Liver (tissue), 9 donors: Measurements from ENCODE around the gene CELSR2. TPM values are rescaled to one million over a fixed set of nuclear protein-coding genes. Genes with fewer than 3 reads are reported as not detected.

Experiments used
- DNase-seq: peaks from one replicate; pipeline ENCODE4 v3.0.0-alpha.2; 2017; ENCODE audit warnings: low spot score
- H3K27ac ChIP-seq, 2 donors: one replicate each; pipeline ENCODE4 v1.7.0; 2013; ENCODE audit warnings: inconsistent platforms in 2 of 2, low read length in 2 of 2, control low read depth in 1 of 2, low read depth in 1 of 2, mild to moderate bottlenecking in 1 of 2
- H3K27me3 ChIP-seq, 4 donors: one replicate each; pipeline versions ENCODE4 v1.6.1 to v1.7.0; 2013; ENCODE audit warnings: low read length in 3 of 4, inconsistent platforms in 1 of 4, mild to moderate bottlenecking in 1 of 4, moderate library complexity in 1 of 4; ENCODE audit not compliant: control insufficient read depth in 4 of 4, insufficient read depth in 4 of 4
- H3K36me3 ChIP-seq, 4 donors: one replicate each; pipeline versions ENCODE4 v1.6.1 to v1.7.0; 2013; ENCODE audit warnings: low read length in 3 of 4, mild to moderate bottlenecking in 3 of 4, low read depth in 1 of 4, moderate library complexity in 1 of 4; ENCODE audit not compliant: control insufficient read depth in 4 of 4, insufficient read depth in 3 of 4
- H3K4me1 ChIP-seq, 4 donors: one replicate each; pipeline versions ENCODE4 v1.6.1 to v1.7.0; 2013; ENCODE audit warnings: low read length in 3 of 4, mild to moderate bottlenecking in 3 of 4, moderate library complexity in 1 of 4; ENCODE audit not compliant: control insufficient read depth in 4 of 4, insufficient read depth in 4 of 4
- H3K4me3 ChIP-seq, 3 donors: one replicate each; pipeline versions ENCODE4 v1.6.1 to v1.7.0; 2013; ENCODE audit warnings: low read length in 3 of 3, control low read depth in 1 of 3, low read depth in 1 of 3, mild to moderate bottlenecking in 1 of 3
- H3K9ac ChIP-seq, 2 donors: one replicate each; pipeline ENCODE4 v1.7.0; 2013; ENCODE audit warnings: low read length in 2 of 2, mild to moderate bottlenecking in 2 of 2, moderate library complexity in 2 of 2, control low read depth in 1 of 2, low read depth in 1 of 2
- H3K9me3 ChIP-seq, 4 donors: one replicate each; pipeline versions ENCODE4 v1.6.1 to v1.7.0; 2013; ENCODE audit warnings: low read length in 3 of 4; ENCODE audit not compliant: control insufficient read depth in 4 of 4
- ATF3 ChIP-seq: IDR thresholded peaks from 2 replicates; pipeline ENCODE4 v1.6.1; 2016; ENCODE audit warnings: antibody characterized with exemption
- CTCF ChIP-seq: fragments of 150-350 bp; IDR thresholded peaks from 2 replicates; pipeline ENCODE4 v1.5.1; 2017; ENCODE audit warnings: improper control_type of control experiment, low read depth, low read length; ENCODE audit not compliant: missing input control
- EGR1 ChIP-seq, 2 donors: IDR thresholded peaks; 2 replicates each; pipeline ENCODE4 v1.6.1; 2016 to 2018; ENCODE audit warnings: antibody characterized with exemption in 2 of 2, low read depth in 2 of 2
- FOXA1 ChIP-seq: IDR thresholded peaks from 2 replicates; pipeline ENCODE4 v1.6.1; 2016; ENCODE audit warnings: antibody characterized with exemption
- FOXA2 ChIP-seq: IDR thresholded peaks from 2 replicates; pipeline ENCODE4 v1.6.1; 2016; ENCODE audit warnings: antibody characterized with exemption
- GABPA ChIP-seq, 2 donors: IDR thresholded peaks in 1 of 2; conservative IDR thresholded peaks in 1 of 2; 2 replicates each; pipeline ENCODE4 v1.6.1; 2016; ENCODE audit warnings: antibody characterized with exemption in 2 of 2, mild to moderate bottlenecking in 1 of 2, moderate library complexity in 1 of 2
- HNF4A ChIP-seq, 2 donors: conservative IDR thresholded peaks; 2 replicates each; pipeline ENCODE4 v1.6.1; 2016; ENCODE audit warnings: antibody characterized with exemption in 2 of 2, mild to moderate bottlenecking in 2 of 2
- HNF4G ChIP-seq: IDR thresholded peaks from 2 replicates; pipeline ENCODE4 v1.6.1; 2016; ENCODE audit warnings: antibody characterized with exemption
- JUND ChIP-seq, 2 donors: IDR thresholded peaks; 2 replicates each; pipeline ENCODE4 v1.6.1; 2016; ENCODE audit warnings: antibody characterized with exemption in 2 of 2
- NR2F2 ChIP-seq: IDR thresholded peaks from 2 replicates; pipeline ENCODE4 v1.6.1; 2016; ENCODE audit warnings: antibody characterized with exemption
- RAD21 ChIP-seq, 2 donors: IDR thresholded peaks; 2 replicates each; pipeline ENCODE4 v1.6.1; 2016; ENCODE audit warnings: antibody characterized with exemption in 2 of 2, mild to moderate bottlenecking in 2 of 2
- RXRA ChIP-seq, 2 donors: IDR thresholded peaks; 2 replicates each; pipeline ENCODE4 v1.6.1; 2017 to 2018; ENCODE audit warnings: antibody characterized with exemption in 2 of 2, mild to moderate bottlenecking in 1 of 2
- SP1 ChIP-seq: IDR thresholded peaks from 2 replicates; pipeline ENCODE4 v1.6.1; 2018; ENCODE audit warnings: antibody characterized with exemption, mild to moderate bottlenecking
- TAF1 ChIP-seq: conservative IDR thresholded peaks from 2 replicates; pipeline ENCODE4 v1.6.1; 2016; ENCODE audit warnings: antibody characterized with exemption, mild to moderate bottlenecking
- YY1 ChIP-seq: IDR thresholded peaks from 2 replicates; pipeline ENCODE4 v1.6.1; 2016; ENCODE audit warnings: antibody characterized with exemption, mild to moderate bottlenecking
- ZBTB33 ChIP-seq: IDR thresholded peaks from 2 replicates; pipeline ENCODE4 v1.6.1; 2016; ENCODE audit warnings: antibody characterized with exemption
- WGBS: extraction: QIAGEN DNeasy Blood & Tissue Kit; methylation state at CpG from one replicate; pipeline ENCODE4 v1.1.7; 2013; 5-methylcytosine and 5-hydroxymethylcytosine counted together
- polyA plus RNA-seq, 2 donors: library from polyadenylated mRNA; stranded (reverse) in 1 of 2; unstranded in 1 of 2; fragments of 200-250 nt in 1 of 2; fragments of >200 nt in 1 of 2; fragmentation: Nextera tagmentation in 1 of 2; extraction: Ambion mirVana in 1 of 2; gene quantifications; one replicate each; pipeline versions ENCODE4 v1.2.1 to v1.2.3, GENCODE V29; 2013 to 2015
- total RNA-seq, 2 donors: library from RNA; depleted of rRNA; stranded (reverse); fragments of >200 nt; gene quantifications; one replicate each; pipeline ENCODE4 v1.2.3, GENCODE V29; 2014
- TF ChIP-seq, protein P1 (sequence below): IDR thresholded peaks from 2 replicates; pipeline ENCODE4 v1.6.1; 2016; ENCODE audit warnings: antibody characterized with exemption, mild to moderate bottlenecking
- TF ChIP-seq, protein P2 (sequence below): IDR thresholded peaks from 2 replicates; pipeline ENCODE4 v1.6.1; 2016; ENCODE audit warnings: antibody characterized with exemption
- donor health status: healthy.
- donor health status: healthy.
- donor health status: healthy.
- donor health status: healthy.
- donor health status: healthy.

CELSR2 gene
- total and polyA plus RNA-seq, 4 donors, result 0.73 to 1.6 (median 1.2) TPM

DNA sequence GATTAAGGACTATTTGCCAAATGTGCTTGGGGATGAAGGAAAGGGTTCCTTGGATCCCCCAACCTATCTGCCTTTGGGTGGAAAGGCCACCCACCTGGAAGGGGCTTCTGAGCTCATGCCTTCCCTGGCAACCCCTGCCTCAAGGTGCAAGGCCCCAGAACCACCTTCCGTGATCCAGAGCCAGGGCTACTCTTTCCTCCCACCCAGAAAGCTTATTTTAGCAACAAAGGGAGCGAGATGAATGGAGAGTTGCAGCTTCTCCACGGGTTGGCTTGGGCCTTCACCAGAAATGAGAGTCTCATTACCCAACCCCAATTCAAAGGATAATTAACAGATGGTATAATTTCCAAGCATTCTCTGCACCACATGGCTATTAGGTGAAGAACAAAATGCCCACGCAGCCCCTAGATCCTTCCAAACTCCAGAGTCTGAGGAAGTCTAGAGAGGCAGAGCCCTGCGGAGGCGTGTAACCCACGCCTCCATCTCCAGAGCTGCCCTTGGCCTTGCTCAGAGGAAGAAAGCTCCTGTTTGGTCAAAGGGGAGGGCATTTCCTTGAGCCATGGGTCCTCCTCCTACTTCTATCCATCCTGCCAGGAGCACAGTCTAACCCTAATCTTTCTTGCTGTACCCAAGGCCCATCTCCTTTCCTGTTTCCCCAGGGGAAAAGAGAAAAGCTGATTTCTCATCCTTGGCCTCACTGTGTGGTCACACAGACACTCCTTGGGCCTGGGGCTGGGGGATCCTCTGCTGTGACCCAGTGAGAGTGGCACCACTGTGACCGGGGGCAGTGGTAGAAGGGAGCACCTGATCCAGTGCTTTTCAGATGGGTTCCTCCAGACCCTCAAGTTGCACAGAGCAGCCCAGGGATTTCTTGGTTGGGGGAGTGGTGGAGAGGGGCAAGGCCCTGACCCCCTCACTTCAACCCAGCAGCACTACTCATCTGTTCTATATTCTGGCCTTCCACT is 1.7 kb upstream of the CELSR2 start:
- H3K27me3 ChIP-seq, result no peaks in the 10 kb centered on the region
- TF ChIP-seq FOXA1, result no peak
- H3K27ac ChIP-seq, result no peak overlapping the region
- H3K36me3 ChIP-seq, result no peaks in the 10 kb centered on the region
- WGBS, result 96% methylated on average over 8 of the region's 8 CpGs
- no peak overlapping the region for H3K9ac ChIP-seq
- no peaks in the 10 kb centered on the region for H3K9me3 ChIP-seq
- DNase-seq, result no peak
- H3K4me1 ChIP-seq, result peaks cover 2 to 9% (median 5%) of the 10 kb centered on the region in 4 donors
- H3K4me3 ChIP-seq, result no peak overlapping the region

DNA sequence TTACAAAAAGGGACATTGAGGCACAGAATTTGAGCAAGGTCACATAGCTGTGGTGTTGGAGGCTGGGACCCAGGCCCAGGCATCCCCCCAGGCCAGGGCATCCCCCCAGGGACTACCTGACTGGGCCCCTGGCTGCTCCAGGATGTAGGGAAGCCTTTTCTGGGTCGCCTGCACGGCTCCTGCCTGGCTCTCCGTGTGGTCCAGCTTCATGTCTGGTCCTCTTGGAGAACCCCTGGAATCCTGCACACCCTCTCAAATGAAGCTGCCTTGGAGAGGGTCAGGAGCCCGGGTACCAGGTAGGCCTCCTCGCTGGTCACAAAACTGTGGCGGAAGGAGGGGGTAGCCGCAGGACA is 919 bp upstream of the CELSR2 start:
- no peak for DNase-seq
- no peaks in the 10 kb centered on the region for H3K27me3 ChIP-seq
- H3K36me3 ChIP-seq, result no peaks in the 10 kb centered on the region
- H3K9me3 ChIP-seq, result no peaks in the 10 kb centered on the region
- TF ChIP-seq NR2F2 (no peak), GABPA (IDR thresholded peaks at IDR 0.05 in 1 of 2, conservative IDR thresholded peaks at IDR 0.05 in 1 of 2) (no peak), SP1 (no peak), JUND (IDR thresholded peaks at IDR 0.05) (no peak), TAF1 (no peak), HNF4A (conservative IDR thresholded peaks at IDR 0.05) (no peak), ZBTB33 (no peak), RAD21 (IDR thresholded peaks at IDR 0.05) (no peak), ATF3 (no peak), YY1 (no peak), FOXA1 (no peak), FOXA2 (no peak), CTCF (no peak), HNF4G (no peak), RXRA (IDR thresholded peaks at IDR 0.05) (no peak), EGR1 (IDR thresholded peaks at IDR 0.05; ENCODE audit: low read depth in 2 of 2) (no peak)
- TF ChIP-seq, protein P1, sequence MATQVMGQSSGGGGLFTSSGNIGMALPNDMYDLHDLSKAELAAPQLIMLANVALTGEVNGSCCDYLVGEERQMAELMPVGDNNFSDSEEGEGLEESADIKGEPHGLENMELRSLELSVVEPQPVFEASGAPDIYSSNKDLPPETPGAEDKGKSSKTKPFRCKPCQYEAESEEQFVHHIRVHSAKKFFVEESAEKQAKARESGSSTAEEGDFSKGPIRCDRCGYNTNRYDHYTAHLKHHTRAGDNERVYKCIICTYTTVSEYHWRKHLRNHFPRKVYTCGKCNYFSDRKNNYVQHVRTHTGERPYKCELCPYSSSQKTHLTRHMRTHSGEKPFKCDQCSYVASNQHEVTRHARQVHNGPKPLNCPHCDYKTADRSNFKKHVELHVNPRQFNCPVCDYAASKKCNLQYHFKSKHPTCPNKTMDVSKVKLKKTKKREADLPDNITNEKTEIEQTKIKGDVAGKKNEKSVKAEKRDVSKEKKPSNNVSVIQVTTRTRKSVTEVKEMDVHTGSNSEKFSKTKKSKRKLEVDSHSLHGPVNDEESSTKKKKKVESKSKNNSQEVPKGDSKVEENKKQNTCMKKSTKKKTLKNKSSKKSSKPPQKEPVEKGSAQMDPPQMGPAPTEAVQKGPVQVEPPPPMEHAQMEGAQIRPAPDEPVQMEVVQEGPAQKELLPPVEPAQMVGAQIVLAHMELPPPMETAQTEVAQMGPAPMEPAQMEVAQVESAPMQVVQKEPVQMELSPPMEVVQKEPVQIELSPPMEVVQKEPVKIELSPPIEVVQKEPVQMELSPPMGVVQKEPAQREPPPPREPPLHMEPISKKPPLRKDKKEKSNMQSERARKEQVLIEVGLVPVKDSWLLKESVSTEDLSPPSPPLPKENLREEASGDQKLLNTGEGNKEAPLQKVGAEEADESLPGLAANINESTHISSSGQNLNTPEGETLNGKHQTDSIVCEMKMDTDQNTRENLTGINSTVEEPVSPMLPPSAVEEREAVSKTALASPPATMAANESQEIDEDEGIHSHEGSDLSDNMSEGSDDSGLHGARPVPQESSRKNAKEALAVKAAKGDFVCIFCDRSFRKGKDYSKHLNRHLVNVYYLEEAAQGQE, result no peak
- TF ChIP-seq, protein P2, sequence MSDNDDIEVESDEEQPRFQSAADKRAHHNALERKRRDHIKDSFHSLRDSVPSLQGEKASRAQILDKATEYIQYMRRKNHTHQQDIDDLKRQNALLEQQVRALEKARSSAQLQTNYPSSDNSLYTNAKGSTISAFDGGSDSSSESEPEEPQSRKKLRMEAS, result no peak
- no peak overlapping the region for H3K9ac ChIP-seq
- H3K27ac ChIP-seq, result no peak overlapping the region
- WGBS, result 94% methylated on average over 7 of the region's 7 CpGs
- peaks cover 2 to 9% (median 5%) of the 10 kb centered on the region in 4 donors for H3K4me1 ChIP-seq
- H3K4me3 ChIP-seq, result no peak overlapping the region
